Lung (tissue), 12 donors: ENCODE results near the gene CRACR2B. TPM values are rescaled to one million over a fixed set of nuclear protein-coding genes. Genes with fewer than 3 reads are reported as not detected.

ENCODE experiments used
- ATAC-seq: fragments of 200-7000 bp; cut with Tn5 transposase; one replicate; pipeline ENCODE4 v1.9.1; 2020; ENCODE audit warnings: moderate number of reproducible peaks; ENCODE audit not compliant: insufficient read depth, low FRiP score
- DNase-seq, 3 donors: peaks; one replicate each; pipeline ENCODE4 v3.0.0-alpha.2; 2013 to 2017
- H3K27ac ChIP-seq, 2 donors: one replicate each; pipeline ENCODE4 v1.5.1; 2013; ENCODE audit warnings: mild to moderate bottlenecking in 2 of 2, moderate library complexity in 2 of 2, control low read depth in 1 of 2, inconsistent platforms in 1 of 2, low read depth in 1 of 2, low read length in 1 of 2
- H3K27me3 ChIP-seq, 3 donors: one replicate each; pipeline ENCODE4 v1.5.1; 2013; ENCODE audit warnings: low read length in 2 of 3; ENCODE audit not compliant: control insufficient read depth in 3 of 3, insufficient read depth in 3 of 3
- H3K36me3 ChIP-seq, 4 donors: one replicate each; pipeline ENCODE4 v1.5.1; 2013; ENCODE audit warnings: low read length in 4 of 4, mild to moderate bottlenecking in 1 of 4, moderate library complexity in 1 of 4; ENCODE audit not compliant: control insufficient read depth in 4 of 4, insufficient read depth in 4 of 4
- H3K4me1 ChIP-seq, 5 donors: one replicate each; pipeline ENCODE4 v1.5.1; 2013; ENCODE audit warnings: low read length in 5 of 5, mild to moderate bottlenecking in 2 of 5, moderate library complexity in 1 of 5; ENCODE audit not compliant: control insufficient read depth in 5 of 5, insufficient read depth in 5 of 5
- H3K4me3 ChIP-seq: one replicate; pipeline ENCODE4 v1.5.1; 2013; ENCODE audit warnings: mild to moderate bottlenecking, control low read depth, moderate library complexity
- H3K9ac ChIP-seq, 2 donors: one replicate each; pipeline ENCODE4 v1.5.1; 2013; ENCODE audit warnings: low read length in 2 of 2, control low read depth in 1 of 2; ENCODE audit not compliant: insufficient read depth in 1 of 2
- H3K9me3 ChIP-seq, 4 donors: one replicate each; pipeline ENCODE4 v1.5.1; 2013; ENCODE audit warnings: low read length in 3 of 4, mild to moderate bottlenecking in 1 of 4, moderate library complexity in 1 of 4; ENCODE audit not compliant: control insufficient read depth in 4 of 4, insufficient read depth in 3 of 4
- WGBS, 2 donors: extraction: QIAGEN DNeasy Blood & Tissue Kit; methylation state at CpG; one replicate each; pipeline ENCODE4 v1.1.7; 2013; 5-methylcytosine and 5-hydroxymethylcytosine counted together
- polyA plus RNA-seq, 2 donors: library from polyadenylated mRNA; stranded (reverse); fragments of 200-250 nt; gene quantifications; one replicate each; pipeline ENCODE4 v1.2.1, GENCODE V29; 2013
- total RNA-seq, 2 donors: library from RNA; depleted of rRNA in 1 of 2; stranded (reverse); fragments of >200 nt in 1 of 2; gene quantifications; one replicate each; pipeline ENCODE4 v1.2.1, GENCODE V29; 2014 to 2021
- TF ChIP-seq, protein P1 (sequence below): IDR thresholded peaks from 2 replicates; pipeline ENCODE4 v1.5.1; 2012; ENCODE audit warnings: mild to moderate bottlenecking; ENCODE audit errors: control extremely low read depth, extremely low read depth
- donor health status: control.
- donor health status: control.
- donor health status: Bipolar disorder and iron deficiency.
- donor health status: healthy.
- donor health status: DM: yes; HTN: yes; CAD: no.

Gene CRACR2B
- total and polyA plus RNA-seq, 4 donors = 17.9 to 45.1 (median 31.7) TPM

DNA sequence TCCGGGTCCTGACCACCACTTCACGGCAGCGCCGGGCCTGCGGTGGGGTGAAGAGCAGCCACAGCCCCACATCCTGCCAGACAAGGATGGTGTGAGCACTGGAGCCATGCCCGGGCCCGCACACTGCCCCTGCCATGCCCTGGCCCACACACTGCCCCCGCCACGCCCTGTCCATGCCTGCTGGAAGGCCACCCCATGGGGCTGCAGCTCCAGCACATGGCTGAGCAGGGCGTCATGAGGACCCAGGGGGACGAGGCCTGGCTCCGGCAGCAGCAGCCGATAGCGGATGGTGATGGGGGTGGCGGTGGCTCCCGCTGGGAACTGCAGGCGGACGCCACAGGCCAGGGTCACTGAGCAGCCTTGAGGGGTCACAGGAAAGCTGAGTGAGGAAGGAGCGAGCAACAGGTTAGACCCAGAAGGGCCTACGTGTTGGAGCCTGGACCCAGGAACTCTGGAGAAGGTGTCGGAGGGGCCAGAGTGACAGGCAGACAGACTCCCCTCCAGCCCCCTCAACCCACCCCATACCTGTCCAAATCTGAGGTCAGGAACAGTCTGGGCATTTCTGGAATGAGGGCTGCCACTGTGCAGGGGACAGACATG lies 25.6 kb upstream of the CRACR2B start:
- H3K9me3 ChIP-seq = no peaks in the 10 kb centered on the region
- no peaks in the 10 kb centered on the region for H3K27me3 ChIP-seq
- no peak overlapping the region for H3K27ac ChIP-seq
- no peak overlapping the region for H3K9ac ChIP-seq
- TF ChIP-seq, protein P1, sequence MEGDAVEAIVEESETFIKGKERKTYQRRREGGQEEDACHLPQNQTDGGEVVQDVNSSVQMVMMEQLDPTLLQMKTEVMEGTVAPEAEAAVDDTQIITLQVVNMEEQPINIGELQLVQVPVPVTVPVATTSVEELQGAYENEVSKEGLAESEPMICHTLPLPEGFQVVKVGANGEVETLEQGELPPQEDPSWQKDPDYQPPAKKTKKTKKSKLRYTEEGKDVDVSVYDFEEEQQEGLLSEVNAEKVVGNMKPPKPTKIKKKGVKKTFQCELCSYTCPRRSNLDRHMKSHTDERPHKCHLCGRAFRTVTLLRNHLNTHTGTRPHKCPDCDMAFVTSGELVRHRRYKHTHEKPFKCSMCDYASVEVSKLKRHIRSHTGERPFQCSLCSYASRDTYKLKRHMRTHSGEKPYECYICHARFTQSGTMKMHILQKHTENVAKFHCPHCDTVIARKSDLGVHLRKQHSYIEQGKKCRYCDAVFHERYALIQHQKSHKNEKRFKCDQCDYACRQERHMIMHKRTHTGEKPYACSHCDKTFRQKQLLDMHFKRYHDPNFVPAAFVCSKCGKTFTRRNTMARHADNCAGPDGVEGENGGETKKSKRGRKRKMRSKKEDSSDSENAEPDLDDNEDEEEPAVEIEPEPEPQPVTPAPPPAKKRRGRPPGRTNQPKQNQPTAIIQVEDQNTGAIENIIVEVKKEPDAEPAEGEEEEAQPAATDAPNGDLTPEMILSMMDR = no peak
- peaks cover 0 to 16% (median 3%) of the 10 kb centered on the region in 4 donors for H3K36me3 ChIP-seq
- DNase-seq = no peak
- H3K4me3 ChIP-seq = no peak overlapping the region
- H3K4me1 ChIP-seq = peaks cover 0 to 17% (median 9%) of the 10 kb centered on the region in 5 donors
- 95 to 98% methylated on average over 21 of the region's 21 CpGs for WGBS, 2 donors
- ATAC-seq = no peak

DNA sequence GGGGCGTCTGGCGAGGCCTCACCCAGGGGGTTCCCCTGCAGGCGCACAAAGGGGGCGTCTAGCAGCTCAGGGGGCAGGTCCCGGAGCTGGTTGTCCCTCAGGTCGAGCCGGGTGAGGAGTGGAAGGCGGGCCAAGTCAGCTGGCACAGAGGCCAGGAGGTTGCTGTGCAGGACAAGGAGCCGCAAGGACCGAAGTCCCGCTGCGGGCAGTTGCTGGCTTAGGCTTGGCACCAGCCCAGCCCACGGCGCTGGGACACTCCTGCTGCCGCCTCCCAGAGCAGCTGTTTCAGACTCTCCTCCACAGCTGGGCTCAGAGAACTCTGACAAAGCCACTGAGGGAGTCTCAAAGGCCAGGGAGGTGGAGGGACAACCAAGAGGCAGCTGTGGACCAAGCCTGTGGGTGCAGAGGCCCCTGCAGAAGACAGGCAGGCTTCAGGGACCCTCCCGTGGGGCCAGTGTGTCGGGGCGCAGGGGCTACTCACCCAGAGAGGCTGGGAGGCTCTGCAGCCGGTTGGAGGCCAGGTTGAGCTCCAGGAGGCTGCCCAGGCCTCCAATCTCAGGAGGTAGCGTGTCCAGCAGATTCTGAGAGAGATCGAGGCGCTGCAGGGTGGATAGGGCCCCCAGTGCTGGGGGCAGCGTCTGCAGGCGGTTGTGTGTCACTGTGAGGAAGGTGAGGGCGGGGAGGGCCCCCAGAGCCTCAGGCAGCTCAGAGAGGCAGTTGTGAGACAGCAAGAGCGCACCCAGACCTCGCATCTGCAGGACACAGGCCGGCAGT lies 24.8 kb upstream of the CRACR2B start:
- Histone ChIP-seq H3K9me3 (no peaks in the 10 kb centered on the region), H3K4me1 (peaks cover 0 to 15% (median 9%) of the 10 kb centered on the region in 5 donors), H3K4me3 (no peak overlapping the region), H3K27me3 (no peaks in the 10 kb centered on the region), H3K27ac (no peak overlapping the region), H3K36me3 (peaks cover 0 to 16% (median 3%) of the 10 kb centered on the region in 4 donors), H3K9ac (no peak overlapping the region)
- TF ChIP-seq, protein P1 = no peak
- DNase-seq (no peak), ATAC-seq (no peak)
- WGBS, 2 donors = 94 to 96% methylated on average over 27 to 28 of the region's 28 CpGs

DNA sequence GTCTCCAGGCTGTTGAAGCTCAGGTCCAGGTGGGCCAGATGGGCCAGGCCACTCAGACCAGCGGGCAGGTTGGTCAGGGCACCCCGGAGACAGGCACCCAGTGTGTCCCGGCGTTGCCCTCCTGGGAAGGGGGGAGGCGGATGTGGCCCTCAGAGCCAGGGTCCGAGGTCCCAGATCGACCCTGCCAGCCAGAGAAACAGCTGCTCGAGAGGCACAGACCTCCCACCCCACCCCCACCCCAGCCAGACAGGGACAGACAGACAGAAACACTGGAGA lies 24.3 kb upstream of the CRACR2B start:
- ATAC-seq = no peak
- peaks cover 0 to 18% (median 10%) of the 10 kb centered on the region in 5 donors for H3K4me1 ChIP-seq
- DNase-seq = no peak
- H3K9me3 ChIP-seq = no peaks in the 10 kb centered on the region
- no peak overlapping the region for H3K9ac ChIP-seq
- WGBS, 2 donors = 93 to 95% methylated on average over 8 of the region's 8 CpGs
- no peak overlapping the region for H3K4me3 ChIP-seq
- TF ChIP-seq, protein P1 = no peak
- H3K27me3 ChIP-seq = no peaks in the 10 kb centered on the region
- H3K27ac ChIP-seq = no peak overlapping the region
- H3K36me3 ChIP-seq = peaks cover 0 to 16% (median 3%) of the 10 kb centered on the region in 4 donors
